HG02763 (cell line): ENCODE results near the gene ELK3.

Experiments
- ATAC-seq: cut with Tn5 transposase; IDR thresholded peaks from one replicate; pipeline ENCODE4 v1.9.1; 2021; ENCODE audit warnings: mild to moderate bottlenecking, moderate library complexity; ENCODE audit not compliant: unreplicated experiment

The ELK3 gene

GRCh38 chr12:96250119-96250685 is 56.0 kb downstream of the ELK3 start:
- no peak for ATAC-seq

- no peak for ATAC-seq
These were observed 60.9 kb downstream of the ELK3 start for GRCh38 chr12:96255077-96255476.

GRCh38 chr12:96256672-96257361 is 62.6 kb downstream of the ELK3 start:
- no peak for ATAC-seq

GRCh38 chr12:96257550-96258103 is 63.5 kb downstream of the ELK3 start:
- ATAC-seq, result no peak

GRCh38 chr12:96258104-96258961 is 64.2 kb downstream of the ELK3 start:
- ATAC-seq, result no peak

GRCh38 chr12:96260231-96260630 is 66.1 kb downstream of the ELK3 start:
- no peak for ATAC-seq

- no peak for ATAC-seq
These were observed 66.5 kb downstream of the ELK3 start for GRCh38 chr12:96260644-96261043.

GRCh38 chr12:96261557-96261956 is 67.4 kb downstream of the ELK3 start:
- no peak for ATAC-seq

GRCh38 chr12:96263449-96263902 is 69.3 kb downstream of the ELK3 start:
- ATAC-seq, result no peak

- no peak for ATAC-seq
These were observed 71.2 kb downstream of the ELK3 start for GRCh38 chr12:96265400-96265799.

- no peak for ATAC-seq
These were observed 71.7 kb downstream of the ELK3 start for GRCh38 chr12:96265836-96266235.

GRCh38 chr12:96266238-96266637 is 72.1 kb downstream of the ELK3 start:
- ATAC-seq, result no peak

GRCh38 chr12:96271469-96272199 is 77.5 kb downstream of the ELK3 start:
- ATAC-seq, result no peak

- no peak for ATAC-seq
These were observed 80.2 kb downstream of the ELK3 start for GRCh38 chr12:96274331-96274730.

GRCh38 chr12:96285158-96285557 is 91.0 kb downstream of the ELK3 start:
- ATAC-seq, result no peak

- no peak for ATAC-seq
These were observed 94.9 kb downstream of the ELK3 start for GRCh38 chr12:96289067-96289466.

- ATAC-seq, result no peak
These were observed 98.9 kb downstream of the ELK3 start for GRCh38 chr12:96293093-96293492.

- ATAC-seq, result no peak
These were observed 100.7 kb downstream of the ELK3 start for GRCh38 chr12:96294831-96295230.

- ATAC-seq, result no peak
These were observed 101.5 kb downstream of the ELK3 start for GRCh38 chr12:96295532-96296160.

GRCh38 chr12:96297504-96297903 is 103.3 kb downstream of the ELK3 start:
- no peak for ATAC-seq
